ENCODE data around the gene TNFRSF4. TPM values are rescaled to one million over a fixed set of nuclear protein-coding genes. Genes with fewer than 3 reads are reported as not detected.

TNFRSF4 gene
- total and polyA plus RNA-seq, 7 donors = 0.95 to 8.6 (median 1.2) TPM; not detected in 2

DNA sequence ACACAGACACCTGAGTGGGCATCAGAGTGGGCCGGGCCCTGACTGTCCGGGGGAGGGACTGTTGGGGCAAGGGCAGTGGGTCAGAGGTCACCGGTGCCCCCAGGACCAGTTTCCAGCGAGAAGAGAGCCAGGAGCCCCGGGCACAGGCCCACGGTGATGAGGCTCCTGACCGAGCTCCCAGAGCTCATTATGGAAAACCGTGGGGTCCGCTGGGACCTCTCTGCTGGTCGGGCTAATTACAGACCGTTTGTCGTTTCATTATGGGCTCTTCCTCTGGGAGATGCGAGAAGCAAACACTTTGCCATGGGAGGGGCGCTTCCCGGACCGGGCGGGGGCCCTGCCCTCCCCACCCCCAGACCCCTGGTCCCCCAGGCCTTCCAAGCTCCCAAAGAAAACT lies 52.3 kb downstream of the TNFRSF4 start:
- Histone ChIP-seq H3K27ac (no peak overlapping the region), H3K4me3 (no peak overlapping the region), H3K36me3 (no peaks in the 10 kb centered on the region), H3K4me1 (peaks cover 0 to 18% (median 14%) of the 10 kb centered on the region in 4 donors), H3K9me3 (no peaks in the 10 kb centered on the region), H3K27me3 (peaks cover 5 to 38% (median 36%) of the 10 kb centered on the region in 3 donors)
- 16 to 56% methylated on average over 17 of the region's 17 CpGs for WGBS, 2 donors
- no peak for DNase-seq
- TF ChIP-seq, protein P1, sequence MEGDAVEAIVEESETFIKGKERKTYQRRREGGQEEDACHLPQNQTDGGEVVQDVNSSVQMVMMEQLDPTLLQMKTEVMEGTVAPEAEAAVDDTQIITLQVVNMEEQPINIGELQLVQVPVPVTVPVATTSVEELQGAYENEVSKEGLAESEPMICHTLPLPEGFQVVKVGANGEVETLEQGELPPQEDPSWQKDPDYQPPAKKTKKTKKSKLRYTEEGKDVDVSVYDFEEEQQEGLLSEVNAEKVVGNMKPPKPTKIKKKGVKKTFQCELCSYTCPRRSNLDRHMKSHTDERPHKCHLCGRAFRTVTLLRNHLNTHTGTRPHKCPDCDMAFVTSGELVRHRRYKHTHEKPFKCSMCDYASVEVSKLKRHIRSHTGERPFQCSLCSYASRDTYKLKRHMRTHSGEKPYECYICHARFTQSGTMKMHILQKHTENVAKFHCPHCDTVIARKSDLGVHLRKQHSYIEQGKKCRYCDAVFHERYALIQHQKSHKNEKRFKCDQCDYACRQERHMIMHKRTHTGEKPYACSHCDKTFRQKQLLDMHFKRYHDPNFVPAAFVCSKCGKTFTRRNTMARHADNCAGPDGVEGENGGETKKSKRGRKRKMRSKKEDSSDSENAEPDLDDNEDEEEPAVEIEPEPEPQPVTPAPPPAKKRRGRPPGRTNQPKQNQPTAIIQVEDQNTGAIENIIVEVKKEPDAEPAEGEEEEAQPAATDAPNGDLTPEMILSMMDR (IDR thresholded peaks at IDR 0.05) = no peak
- TF ChIP-seq POLR2A (IDR thresholded peaks at IDR 0.05) (no peak), EP300 (IDR thresholded peaks at IDR 0.05) (no peak), POLR2AphosphoS5 (IDR thresholded peaks at IDR 0.05) (no peak)
- intact Hi-C loops (cut with DNase I) = no loop called here

Small RNA genes lying within 50 kb of the gene (small RNA-seq; reads per million reads assigned to genes)
- 0 to 1.6 (median 0.42) reads per million in 3 donors for gene MIR200A
- gene MIR200B = 0.30 to 1.2 (median 1.2) reads per million in 3 donors
- gene MIR429 = 0 to 0.15 (median 0.06) reads per million in 3 donors

Other genes starting within 250 kb of the TNFRSF4 start
- gene PLEKHN1, start 247.7 kb downstream of the TNFRSF4 start, total RNA-seq = not detected
- gene PLEKHN1, start 247.7 kb downstream of the TNFRSF4 start, polyA plus RNA-seq = 1 to 10 TPM in 1 of 3 donors, under 1 TPM in 1, not detected in 1; 0.46 to 1.5 TPM
- gene PERM1, start 232.1 kb downstream of the TNFRSF4 start, total RNA-seq = under 1 TPM in 1 of 4 donors, not detected in 3; under 0.01 TPM
- gene PERM1, start 232.1 kb downstream of the TNFRSF4 start, polyA plus RNA-seq = under 1 TPM in 2 of 3 donors, not detected in 1; 0.16 to 0.69 TPM
- 10 to 100 TPM; 25.0 to 65.1 (median 27.9) TPM for gene HES4, start 214.1 kb downstream of the TNFRSF4 start, total RNA-seq
- gene HES4, start 214.1 kb downstream of the TNFRSF4 start, polyA plus RNA-seq = 10 to 100 TPM in 1 of 3 donors, 1 to 10 TPM in 2; 1.2 to 15.7 (median 4.6) TPM
- gene ISG15, start 200.7 kb downstream of the TNFRSF4 start, total RNA-seq = 10 to 100 TPM; 49.4 to 81.1 (median 68.8) TPM
- 100 to 1,000 TPM in 2 of 3 donors, 10 to 100 TPM in 1; 78.7 to 357 (median 241) TPM for gene ISG15, start 200.7 kb downstream of the TNFRSF4 start, polyA plus RNA-seq
- gene AGRN, start 194.0 kb downstream of the TNFRSF4 start, total RNA-seq = 10 to 100 TPM in 2 of 4 donors, 1 to 10 TPM in 2; 3.9 to 23.3 (median 10.3) TPM
- gene AGRN, start 194.0 kb downstream of the TNFRSF4 start, polyA plus RNA-seq = 10 to 100 TPM in 1 of 3 donors, 1 to 10 TPM in 2; 2.8 to 54.4 (median 3.0) TPM
- not detected for gene RNF223, start 139.8 kb downstream of the TNFRSF4 start, total RNA-seq
- 1 to 10 TPM in 2 of 3 donors, under 1 TPM in 1; 0.60 to 3.7 (median 1.9) TPM for gene RNF223, start 139.8 kb downstream of the TNFRSF4 start, polyA plus RNA-seq
- gene C1orf159, start 98.1 kb downstream of the TNFRSF4 start, total RNA-seq = 10 to 100 TPM in 2 of 4 donors, 1 to 10 TPM in 2; 7.9 to 13.8 (median 10.4) TPM
- gene C1orf159, start 98.1 kb downstream of the TNFRSF4 start, polyA plus RNA-seq = 10 to 100 TPM in 1 of 3 donors, 1 to 10 TPM in 2; 6.6 to 25.3 (median 6.9) TPM
- gene TTLL10, start 40.3 kb downstream of the TNFRSF4 start, total RNA-seq = not detected
- gene TTLL10, start 40.3 kb downstream of the TNFRSF4 start, polyA plus RNA-seq = under 1 TPM; 0.46 to 0.70 (median 0.60) TPM
- under 1 TPM in 1 of 4 donors, not detected in 3; 0.71 TPM for gene TNFRSF18, start 7.6 kb downstream of the TNFRSF4 start, total RNA-seq
- gene TNFRSF18, start 7.6 kb downstream of the TNFRSF4 start, polyA plus RNA-seq = 1 to 10 TPM in 2 of 3 donors, not detected in 1; 1.2 to 3.9 TPM
- gene SDF4, start 17.8 kb upstream of the TNFRSF4 start, total RNA-seq = 10 to 100 TPM; 73.4 to 95.6 (median 81.9) TPM
- gene SDF4, start 17.8 kb upstream of the TNFRSF4 start, polyA plus RNA-seq = 100 to 1,000 TPM in 1 of 3 donors, 10 to 100 TPM in 2; 33.0 to 181 (median 40.2) TPM
- gene B3GALT6, start 18.1 kb upstream of the TNFRSF4 start, total RNA-seq = 10 to 100 TPM in 2 of 4 donors, 1 to 10 TPM in 2; 8.6 to 12.5 (median 10.3) TPM
- 1 to 10 TPM; 1.8 to 9.6 (median 2.5) TPM for gene B3GALT6, start 18.1 kb upstream of the TNFRSF4 start, polyA plus RNA-seq
- 1 to 10 TPM in 2 of 4 donors, not detected in 2; 1.9 to 5.7 TPM for gene C1QTNF12, start 32.6 kb upstream of the TNFRSF4 start, total RNA-seq
- gene C1QTNF12, start 32.6 kb upstream of the TNFRSF4 start, polyA plus RNA-seq = 10 to 100 TPM; 17.6 to 28.7 (median 23.4) TPM
- 10 to 100 TPM; 33.1 to 44.3 (median 34.0) TPM for gene UBE2J2, start 59.7 kb upstream of the TNFRSF4 start, total RNA-seq
- gene UBE2J2, start 59.7 kb upstream of the TNFRSF4 start, polyA plus RNA-seq = 10 to 100 TPM; 32.4 to 63.6 (median 54.6) TPM
- 1 to 10 TPM; 1.2 to 5.0 (median 3.2) TPM for gene SCNN1D, start 66.3 kb upstream of the TNFRSF4 start, total RNA-seq
- 1 to 10 TPM in 1 of 3 donors, under 1 TPM in 1, not detected in 1; under 0.01 to 3.2 TPM for gene SCNN1D, start 66.3 kb upstream of the TNFRSF4 start, polyA plus RNA-seq
- 10 to 100 TPM; 21.4 to 57.1 (median 33.4) TPM for gene ACAP3, start 93.8 kb upstream of the TNFRSF4 start, total RNA-seq
- gene ACAP3, start 93.8 kb upstream of the TNFRSF4 start, polyA plus RNA-seq = 10 to 100 TPM in 1 of 3 donors, 1 to 10 TPM in 2; 7.2 to 41.8 (median 8.3) TPM
- gene PUSL1, start 94.4 kb upstream of the TNFRSF4 start, total RNA-seq = 10 to 100 TPM; 15.7 to 24.0 (median 20.4) TPM
- 10 to 100 TPM; 12.6 to 22.3 (median 12.7) TPM for gene PUSL1, start 94.4 kb upstream of the TNFRSF4 start, polyA plus RNA-seq
- gene INTS11, start 110.5 kb upstream of the TNFRSF4 start, total RNA-seq = 100 to 1,000 TPM in 1 of 4 donors, 10 to 100 TPM in 3; 83.8 to 135 (median 93.4) TPM
- 100 to 1,000 TPM in 1 of 3 donors, 10 to 100 TPM in 2; 58.3 to 117 (median 62.7) TPM for gene INTS11, start 110.5 kb upstream of the TNFRSF4 start, polyA plus RNA-seq
- 10 to 100 TPM in 2 of 4 donors, 1 to 10 TPM in 2; 8.4 to 21.6 (median 10.5) TPM for gene CPTP, start 110.6 kb upstream of the TNFRSF4 start, total RNA-seq
- gene CPTP, start 110.6 kb upstream of the TNFRSF4 start, polyA plus RNA-seq = 10 to 100 TPM; 41.4 to 57.1 (median 42.0) TPM
- gene TAS1R3, start 117.1 kb upstream of the TNFRSF4 start, total RNA-seq = not detected
- gene TAS1R3, start 117.1 kb upstream of the TNFRSF4 start, polyA plus RNA-seq = under 1 TPM in 2 of 3 donors, not detected in 1; 0.60 to 0.64 TPM
- 10 to 100 TPM; 50.7 to 85.0 (median 61.9) TPM for gene DVL1, start 135.3 kb upstream of the TNFRSF4 start, total RNA-seq
- 10 to 100 TPM; 25.8 to 59.9 (median 36.3) TPM for gene DVL1, start 135.3 kb upstream of the TNFRSF4 start, polyA plus RNA-seq
- gene MXRA8, start 144.4 kb upstream of the TNFRSF4 start, total RNA-seq = 100 to 1,000 TPM in 3 of 4 donors, 10 to 100 TPM in 1; 78.8 to 234 (median 114) TPM
- gene MXRA8, start 144.4 kb upstream of the TNFRSF4 start, polyA plus RNA-seq = 10 to 100 TPM in 2 of 3 donors, 1 to 10 TPM in 1; 2.8 to 26.2 (median 22.2) TPM
- gene AURKAIP1, start 161.1 kb upstream of the TNFRSF4 start, total RNA-seq = 100 to 1,000 TPM in 3 of 4 donors, 10 to 100 TPM in 1; 89.3 to 143 (median 124) TPM
- 100 to 1,000 TPM; 263 to 288 (median 271) TPM for gene AURKAIP1, start 161.1 kb upstream of the TNFRSF4 start, polyA plus RNA-seq
- 100 to 1,000 TPM; 139 to 375 (median 173) TPM for gene CCNL2, start 185.2 kb upstream of the TNFRSF4 start, total RNA-seq
- 10 to 100 TPM; 15.0 to 99.6 (median 16.2) TPM for gene CCNL2, start 185.2 kb upstream of the TNFRSF4 start, polyA plus RNA-seq
- 100 to 1,000 TPM; 133 to 235 (median 206) TPM for gene MRPL20, start 193.1 kb upstream of the TNFRSF4 start, total RNA-seq
- gene MRPL20, start 193.1 kb upstream of the TNFRSF4 start, polyA plus RNA-seq = 100 to 1,000 TPM; 155 to 216 (median 171) TPM
- 10 to 100 TPM; 10.0 to 23.0 (median 15.8) TPM for gene ANKRD65, start 207.1 kb upstream of the TNFRSF4 start, total RNA-seq
- gene ANKRD65, start 207.1 kb upstream of the TNFRSF4 start, polyA plus RNA-seq = 1 to 10 TPM in 2 of 3 donors, under 1 TPM in 1; 0.69 to 5.4 (median 3.8) TPM
- gene VWA1, start 221.5 kb upstream of the TNFRSF4 start, total RNA-seq = 100 to 1,000 TPM in 1 of 4 donors, 10 to 100 TPM in 3; 47.1 to 107 (median 71.1) TPM
- 10 to 100 TPM in 1 of 3 donors, 1 to 10 TPM in 2; 2.4 to 44.2 (median 3.7) TPM for gene VWA1, start 221.5 kb upstream of the TNFRSF4 start, polyA plus RNA-seq
- gene ATAD3C, start 235.5 kb upstream of the TNFRSF4 start, total RNA-seq = under 1 TPM; 0.16 to 0.55 (median 0.45) TPM
- 1 to 10 TPM in 1 of 3 donors, under 1 TPM in 1, not detected in 1; under 0.01 to 1.5 TPM for gene ATAD3C, start 235.5 kb upstream of the TNFRSF4 start, polyA plus RNA-seq

Measured in sigmoid colon (tissue), 7 donors.